ENCODE data around the gene TRABD2A. TPM values are rescaled to one million over a fixed set of nuclear protein-coding genes. Genes with fewer than 3 reads are reported as not detected.
"Not testable (repeated sequence)": the region's sequence is repeated elsewhere in the genome, so short reads cannot be mapped to it uniquely, and the experiment has no call there.

Gene TRABD2A
- total and polyA plus RNA-seq, 4 experiments from 2014 or later: 67.1 to 90.7 (median 82.2) TPM

DNA sequence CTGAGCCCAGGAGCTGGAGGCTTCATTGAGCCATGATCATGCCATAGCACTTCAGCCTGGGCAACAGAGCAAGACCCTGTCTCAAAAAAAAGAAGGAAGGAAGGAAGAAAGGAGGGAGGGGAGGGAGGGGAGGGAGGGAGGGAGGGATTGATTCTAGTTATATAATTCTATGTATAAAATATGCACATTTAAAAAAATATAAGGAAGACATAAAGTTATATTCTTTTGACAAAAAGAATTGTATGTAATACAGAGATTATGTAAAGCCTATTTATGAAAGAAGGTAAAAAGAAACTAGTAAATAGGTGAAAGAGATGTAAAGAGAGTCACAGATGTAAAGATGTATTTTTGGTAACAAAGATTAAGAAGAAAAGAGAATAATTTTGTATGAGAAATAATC lies 42.1 kb upstream of the TRABD2A start:
- Mint-ChIP-seq H3K4me3 (peak overlapping the region in 2 of 8 donors; percentile 29 to 62), H3K27ac (peak overlapping the region in 4 of 7 donors; percentile 68 to 95 (median 92)), H3K9me3 (peaks cover 0 to 4% (median 0%) of the 10 kb centered on the region in 8 donors)

DNA sequence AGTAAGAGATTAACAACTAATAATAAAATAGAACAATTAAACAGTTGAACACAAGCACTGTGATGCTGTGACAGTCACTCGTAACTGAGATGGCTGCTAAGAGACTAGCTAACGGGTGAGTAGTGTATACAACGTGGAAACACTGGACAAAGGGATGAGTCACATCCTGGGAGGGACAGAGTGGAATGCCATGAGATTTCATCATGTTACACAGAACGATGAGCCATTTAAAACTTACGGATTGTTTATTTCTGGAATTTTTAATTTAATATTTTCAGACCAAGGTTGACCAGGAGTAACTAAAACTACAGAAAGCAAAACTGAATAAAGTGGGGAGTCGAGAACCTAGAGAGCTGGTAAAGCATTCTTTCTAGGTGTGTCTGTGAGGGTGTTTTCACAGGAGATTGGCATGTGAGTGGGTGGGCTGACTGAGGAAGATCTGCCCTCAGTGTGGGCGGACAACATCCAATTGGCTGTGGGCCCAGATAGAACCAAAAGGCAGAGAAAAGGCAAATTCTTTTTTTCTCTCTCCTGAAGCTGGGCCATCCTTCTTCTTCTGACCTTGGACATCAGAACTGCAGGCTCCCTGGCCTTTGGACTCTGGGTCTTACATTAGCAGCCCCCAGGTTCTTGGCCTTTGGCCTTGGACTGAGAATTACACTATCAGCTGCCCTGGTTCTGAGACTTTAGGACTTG lies 39.1 kb upstream of the TRABD2A start:
- intact Hi-C loops (cut with micrococcal nuclease): no loop called here
- H3K27me3 ChIP-seq (ENCODE audit: insufficient read depth, low read length): no peaks in the 10 kb centered on the region
- no peaks in the 10 kb centered on the region for H3K9me3 ChIP-seq (ENCODE audit: control insufficient read depth in 1 of 2, low read length in 2 of 2)
- H3K4me1 Mint-ChIP-seq: peaks cover 22 to 48% (median 33%) of the 10 kb centered on the region in 4 donors
- no peak overlapping the region for H3K27ac ChIP-seq (ENCODE audit: low read depth, low read length)
- peak overlapping the region in 7 of 8 donors; percentile 22 to 71 (median 52) for H3K4me3 Mint-ChIP-seq
- peaks cover 45% of the 10 kb centered on the region for H3K4me1 ChIP-seq (ENCODE audit: insufficient read depth, low read length)
- peak in 1 of 5 donors; percentile 44 for DNase-seq
- no peaks in the 10 kb centered on the region for H3K36me3 ChIP-seq (ENCODE audit: insufficient read depth, low read length)
- H3K36me3 Mint-ChIP-seq: no peaks in the 10 kb centered on the region
- H3K27ac Mint-ChIP-seq: peak overlapping the region; percentile 61 to 88 (median 79)
- ChIA-PET POLR2A (ENCODE audit: partially characterized antibody) (interaction anchor here (0.9 to 4.4 kb wide), 5 partner anchors 14 to 73 kb away, joined by 3 to 78 read pairs (median 3); partner anchors contain the start of gene TMSB10), CTCF (ENCODE audit: partially characterized antibody) (interaction anchor here (0.8 to 11.1 kb wide), 6 partner anchors 8 to 61 kb away, joined by 3 to 271 read pairs (median 4); partner anchors contain the start of genes TMSB10 and TRABD2A)
- no peak overlapping the region for H3K4me3 ChIP-seq (ENCODE audit: low read length in 2 of 2)
- no peaks in the 10 kb centered on the region for H3K27me3 Mint-ChIP-seq
- H3K9me3 Mint-ChIP-seq: peaks cover 0 to 4% (median 0%) of the 10 kb centered on the region in 8 donors

More for the DNA sequence above, 42.1 kb upstream of the TRABD2A start:
- H3K4me1 Mint-ChIP-seq: peaks cover 37 to 70% (median 53%) of the 10 kb centered on the region in 4 donors
- no peaks in the 10 kb centered on the region for H3K27me3 Mint-ChIP-seq
- ChIA-PET CTCF (ENCODE audit: partially characterized antibody) (interaction anchor here (1.1 to 11.1 kb wide), 3 partner anchors 22 to 397 kb away, joined by 3 to 271 read pairs (median 267); partner anchors contain the start of genes TMSB10 and TRABD2A), POLR2A (ENCODE audit: partially characterized antibody) (interaction anchor here (0.9 to 5.6 kb wide), 4 partner anchors 17 to 41 kb away, joined by 3 to 221 read pairs (median 4); partner anchors contain the start of genes TMSB10 and TRABD2A)
- intact Hi-C loops (cut with micrococcal nuclease): no loop called here
- Histone ChIP-seq H3K36me3 (ENCODE audit: insufficient read depth, low read length) (no peaks in the 10 kb centered on the region), H3K4me1 (ENCODE audit: insufficient read depth, low read length) (peaks cover 64% of the 10 kb centered on the region), H3K27me3 (ENCODE audit: insufficient read depth, low read length) (no peaks in the 10 kb centered on the region), H3K9me3 (ENCODE audit: control insufficient read depth in 1 of 2, low read length in 2 of 2) (no peaks in the 10 kb centered on the region), H3K4me3 (ENCODE audit: low read length in 2 of 2) (no peak overlapping the region), H3K27ac (ENCODE audit: low read depth, low read length) (no peak overlapping the region)
- DNase-seq: no peak
- peaks cover 0 to 9% of the 10 kb centered on the region in 2 donors for H3K36me3 Mint-ChIP-seq

DNA sequence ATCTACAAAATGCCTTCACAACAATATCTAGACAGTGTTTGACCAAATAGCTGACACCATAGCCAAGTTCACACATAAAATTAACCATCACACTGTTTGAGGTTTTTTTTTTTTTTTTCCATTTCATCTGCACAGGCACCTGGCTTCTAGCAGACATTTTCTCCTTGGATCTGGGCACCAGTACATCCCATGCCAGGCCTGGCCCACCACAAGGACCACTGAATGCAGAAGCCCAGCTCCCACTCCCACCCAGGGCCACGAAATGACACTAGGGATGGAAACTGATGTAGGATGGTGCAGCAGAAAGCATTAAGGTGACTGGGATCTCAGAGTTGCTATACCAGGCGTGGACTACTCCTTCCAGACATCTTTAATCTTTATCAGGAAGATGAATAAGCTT lies 37.5 kb upstream of the TRABD2A start:
- intact Hi-C loops (cut with micrococcal nuclease): no loop called here
- DNase-seq: no peak
- POLR2A ChIA-PET (ENCODE audit: partially characterized antibody): interaction anchor here (1.2 to 4.4 kb wide), 4 partner anchors 12 to 71 kb away, joined by 3 to 78 read pairs (median 4); partner anchors contain the start of gene TMSB10
- Mint-ChIP-seq H3K9me3 (no peaks in the 10 kb centered on the region), H3K27ac (peak overlapping the region in 5 of 7 donors; percentile 19 to 81 (median 65)), H3K27me3 (no peaks in the 10 kb centered on the region), H3K4me3 (no peak overlapping the region), H3K4me1 (peaks cover 15 to 35% (median 25%) of the 10 kb centered on the region in 4 donors), H3K36me3 (no peaks in the 10 kb centered on the region)
- Histone ChIP-seq H3K4me3 (ENCODE audit: low read length in 2 of 2) (no peak overlapping the region), H3K9me3 (ENCODE audit: control insufficient read depth in 1 of 2, low read length in 2 of 2) (no peaks in the 10 kb centered on the region), H3K27me3 (ENCODE audit: insufficient read depth, low read length) (no peaks in the 10 kb centered on the region), H3K36me3 (ENCODE audit: insufficient read depth, low read length) (no peaks in the 10 kb centered on the region), H3K4me1 (ENCODE audit: insufficient read depth, low read length) (peaks cover 29% of the 10 kb centered on the region), H3K27ac (ENCODE audit: low read depth, low read length) (no peak overlapping the region)
- CTCF ChIA-PET (ENCODE audit: partially characterized antibody): interaction anchor here (0.8 to 11.1 kb wide), 5 partner anchors 7 to 99 kb away, joined by 3 to 271 read pairs (median 18); partner anchors contain the start of genes TMSB10 and TRABD2A

DNA sequence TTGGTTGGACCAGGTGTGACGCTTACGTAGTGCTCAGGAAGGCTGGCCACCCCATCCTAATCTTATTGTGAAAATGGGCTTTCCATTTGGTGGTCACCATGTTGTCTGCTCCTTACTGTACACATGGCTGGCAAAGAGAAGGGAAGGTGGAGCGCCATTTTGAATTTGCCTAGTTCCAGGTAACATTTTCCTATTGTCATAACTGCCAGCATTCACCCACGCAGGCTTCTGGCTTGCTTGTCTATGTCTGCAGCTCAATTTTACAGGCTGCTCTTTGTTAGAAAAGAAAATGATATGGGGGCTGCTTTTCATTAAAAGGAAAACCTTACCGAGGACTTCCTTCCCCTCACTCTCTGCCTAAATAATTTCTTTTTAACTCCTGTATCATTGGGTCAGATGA lies 36.9 kb upstream of the TRABD2A start:
- POLR2A ChIA-PET (ENCODE audit: partially characterized antibody): interaction anchor here (0.7 to 4.4 kb wide), 4 partner anchors 11 to 369 kb away, joined by 3 to 78 read pairs (median 3); partner anchors contain the start of gene TMSB10
- DNase-seq; H3K36me3 Mint-ChIP-seq; H3K4me3 ChIP-seq (ENCODE audit: low read length in 2 of 2); H3K27me3 ChIP-seq (ENCODE audit: insufficient read depth, low read length); H3K27me3 Mint-ChIP-seq; H3K4me3 Mint-ChIP-seq; H3K27ac Mint-ChIP-seq; H3K27ac ChIP-seq (ENCODE audit: low read depth, low read length); H3K9me3 Mint-ChIP-seq; H3K9me3 ChIP-seq (ENCODE audit: control insufficient read depth in 1 of 2, low read length in 2 of 2); intact Hi-C loops (cut with micrococcal nuclease); H3K36me3 ChIP-seq (ENCODE audit: insufficient read depth, low read length): not testable (repeated sequence)
- CTCF ChIA-PET (ENCODE audit: partially characterized antibody): interaction anchor here (1.2 to 11.1 kb wide), 5 partner anchors 8 to 100 kb away, joined by 3 to 271 read pairs (median 18); partner anchors contain the start of genes TMSB10 and TRABD2A
- peaks cover 12 to 31% (median 22%) of the 10 kb centered on the region in 4 donors for H3K4me1 Mint-ChIP-seq
- H3K4me1 ChIP-seq (ENCODE audit: insufficient read depth, low read length): peaks cover 29% of the 10 kb centered on the region

DNA sequence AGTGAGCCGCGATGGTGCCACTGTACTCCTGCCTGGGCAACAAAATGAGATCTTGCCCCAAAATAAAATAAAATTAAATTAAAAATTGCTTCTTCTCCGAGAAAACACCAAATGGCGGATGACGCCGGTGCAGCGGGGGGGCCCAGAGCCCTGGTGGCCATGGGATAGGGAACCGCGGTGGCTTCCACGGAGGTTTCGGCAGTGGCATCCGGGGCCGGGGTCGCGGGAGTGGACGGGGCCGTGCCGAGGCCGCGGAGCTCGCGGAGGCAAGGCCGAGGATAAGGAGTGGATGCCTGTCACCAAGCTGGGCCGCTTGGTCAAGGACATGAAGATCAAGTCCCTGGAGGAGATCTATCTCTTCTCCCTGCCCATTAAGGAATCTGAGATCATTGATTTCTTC lies 34.8 kb upstream of the TRABD2A start:
- H3K27ac ChIP-seq (ENCODE audit: low read depth, low read length); DNase-seq; H3K4me3 Mint-ChIP-seq; H3K36me3 Mint-ChIP-seq; H3K27me3 Mint-ChIP-seq; POLR2A ChIA-PET (ENCODE audit: partially characterized antibody); H3K36me3 ChIP-seq (ENCODE audit: insufficient read depth, low read length); H3K9me3 ChIP-seq (ENCODE audit: control insufficient read depth in 1 of 2, low read length in 2 of 2); H3K27me3 ChIP-seq (ENCODE audit: insufficient read depth, low read length); H3K27ac Mint-ChIP-seq; CTCF ChIA-PET (ENCODE audit: partially characterized antibody); intact Hi-C loops (cut with micrococcal nuclease); H3K4me3 ChIP-seq (ENCODE audit: low read length in 2 of 2); H3K9me3 Mint-ChIP-seq: not testable (repeated sequence)
- peaks cover 29% of the 10 kb centered on the region for H3K4me1 ChIP-seq (ENCODE audit: insufficient read depth, low read length)
- H3K4me1 Mint-ChIP-seq: peaks cover 15 to 25% (median 22%) of the 10 kb centered on the region in 4 donors

DNA sequence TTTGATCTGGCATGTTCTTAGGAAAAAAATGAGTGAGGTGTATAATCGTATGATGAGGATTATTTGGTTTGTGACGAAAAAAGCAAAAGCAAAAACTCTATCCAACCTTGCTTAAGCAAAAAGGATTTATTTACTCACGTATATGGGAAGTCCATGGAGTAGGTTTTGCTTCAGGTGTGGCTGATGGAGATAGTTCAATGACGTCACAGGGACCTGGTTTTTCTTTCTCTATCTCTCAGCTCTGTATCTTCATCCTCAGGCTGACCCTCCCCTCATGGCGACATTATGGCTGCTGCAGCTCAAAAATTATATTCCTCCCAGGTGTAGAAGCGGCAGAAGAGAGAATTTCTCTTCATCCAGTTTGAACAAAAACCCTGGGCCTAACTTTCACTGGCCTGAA lies 33.5 kb upstream of the TRABD2A start:
- H3K27ac Mint-ChIP-seq: no peak overlapping the region
- H3K27me3 ChIP-seq (ENCODE audit: insufficient read depth, low read length): no peaks in the 10 kb centered on the region

DNA sequence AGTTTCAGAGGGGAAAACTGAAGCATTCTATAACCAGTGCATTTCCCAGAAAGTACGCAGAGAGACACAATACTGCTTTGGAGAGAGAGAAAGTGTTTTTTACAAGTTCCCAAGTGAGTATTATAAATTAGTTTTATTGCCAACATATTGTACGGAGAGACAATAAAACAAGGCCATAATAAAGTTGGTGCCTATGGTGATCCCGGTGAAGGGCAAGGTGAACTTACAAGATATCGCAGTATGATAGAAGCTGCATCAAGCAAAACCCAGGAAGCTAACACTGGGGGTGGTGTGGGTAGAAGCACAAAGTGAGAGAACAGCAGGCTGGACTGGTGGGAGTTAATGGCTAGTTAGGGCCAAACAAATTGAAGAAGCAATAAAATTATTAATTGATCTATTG lies 32.1 kb upstream of the TRABD2A start:
- Mint-ChIP-seq H3K27me3 (no peaks in the 10 kb centered on the region), H3K4me1 (peaks cover 20 to 29% (median 25%) of the 10 kb centered on the region in 4 donors)

More for the DNA sequence above, 33.5 kb upstream of the TRABD2A start:
- no peak for DNase-seq
- ChIA-PET CTCF (ENCODE audit: partially characterized antibody) (interaction anchor here (3.5 kb wide), 1 partner anchor 12 kb away, joined by 25 read pairs; no protein-coding TSS in a partner anchor), POLR2A (ENCODE audit: partially characterized antibody) (interaction anchor here (0.7 to 1.3 kb wide), 2 partner anchors 9 to 11 kb away, joined by 3 to 8 read pairs; partner anchors contain the start of gene TMSB10)
- peaks cover 14 to 18% (median 18%) of the 10 kb centered on the region in 4 donors for H3K4me1 Mint-ChIP-seq
- Histone ChIP-seq H3K9me3 (ENCODE audit: control insufficient read depth in 1 of 2, low read length in 2 of 2) (peaks cover 0 to 4% of the 10 kb centered on the region in 2 donors), H3K4me1 (ENCODE audit: insufficient read depth, low read length) (peaks cover 19% of the 10 kb centered on the region), H3K36me3 (ENCODE audit: insufficient read depth, low read length) (no peaks in the 10 kb centered on the region), H3K27ac (ENCODE audit: low read depth, low read length) (no peak overlapping the region), H3K4me3 (ENCODE audit: low read length in 2 of 2) (no peak overlapping the region)
- H3K36me3 Mint-ChIP-seq: no peaks in the 10 kb centered on the region
- no peak overlapping the region for H3K4me3 Mint-ChIP-seq
- H3K27me3 Mint-ChIP-seq: no peaks in the 10 kb centered on the region
- intact Hi-C loops (cut with micrococcal nuclease): no loop called here
- H3K9me3 Mint-ChIP-seq: peaks cover 0 to 7% (median 3%) of the 10 kb centered on the region in 8 donors

More for the DNA sequence above, 32.1 kb upstream of the TRABD2A start:
- Histone ChIP-seq H3K27ac (ENCODE audit: low read depth, low read length) (no peak overlapping the region), H3K27me3 (ENCODE audit: insufficient read depth, low read length) (no peaks in the 10 kb centered on the region), H3K4me1 (ENCODE audit: insufficient read depth, low read length) (peaks cover 19% of the 10 kb centered on the region), H3K36me3 (ENCODE audit: insufficient read depth, low read length) (no peaks in the 10 kb centered on the region), H3K9me3 (ENCODE audit: control insufficient read depth in 1 of 2, low read length in 2 of 2) (peaks cover 0 to 9% of the 10 kb centered on the region in 2 donors), H3K4me3 (ENCODE audit: low read length in 2 of 2) (no peak overlapping the region)
- peak overlapping the region in 1 of 7 donors; percentile 76 for H3K27ac Mint-ChIP-seq
- ChIA-PET POLR2A (ENCODE audit: partially characterized antibody) (interaction anchor here (1.0 to 1.8 kb wide), 3 partner anchors 13 to 67 kb away, joined by 3 to 4 read pairs (median 4); no protein-coding TSS in a partner anchor), CTCF (ENCODE audit: partially characterized antibody) (interaction anchor here (0.7 to 3.5 kb wide), 5 partner anchors 7 to 102 kb away, joined by 3 to 25 read pairs (median 3); no protein-coding TSS in a partner anchor)
- H3K9me3 Mint-ChIP-seq: peaks cover 0 to 11% (median 4%) of the 10 kb centered on the region in 8 donors
- peaks cover 3 to 6% of the 10 kb centered on the region in 2 donors for H3K36me3 Mint-ChIP-seq
- peak overlapping the region in 1 of 8 donors; percentile 18 for H3K4me3 Mint-ChIP-seq
- DNase-seq: no peak
- intact Hi-C loops (cut with micrococcal nuclease): no loop called here
